Vagina (tissue), 2 donors: ENCODE data around the gene TMEM203. TPM values are rescaled to one million over a fixed set of nuclear protein-coding genes. Genes with fewer than 3 reads are reported as not detected.

Experiments used
- DNase-seq, 2 donors: peaks; one replicate each; pipeline ENCODE4 v3.0.0-alpha.2; 2017; ENCODE audit errors: extremely low spot score in 2 of 2
- H3K27ac ChIP-seq: fragments of 200-600 bp; sonication (generic); one replicate; pipeline ENCODE4 v1.5.1; 2019
- H3K27me3 ChIP-seq: fragments of 200-600 bp; sonication (generic); one replicate; pipeline ENCODE4 v1.5.1; 2019
- H3K36me3 ChIP-seq, 2 donors: fragments of 200-600 bp; sonication (generic); one replicate each; pipeline ENCODE4 v1.5.1; 2017 to 2019
- H3K4me1 ChIP-seq: fragments of 200-600 bp; sonication (generic); one replicate; pipeline ENCODE4 v1.5.1; 2019
- H3K4me3 ChIP-seq, 2 donors: fragments of 200-600 bp; sonication (generic); 1 replicate in 1 of 2; 2 replicates in 1 of 2; pipeline ENCODE4 v1.5.1; 2016 to 2019
- H3K9me3 ChIP-seq: fragments of 200-600 bp; sonication (generic); one replicate; pipeline ENCODE4 v1.5.1; 2019
- CTCF ChIP-seq, 3 experiments: fragments of 450-650 bp in 2 of 3; fragments of 200-600 bp in 1 of 3; sonication (generic) in 1 of 3; IDR thresholded peaks; one replicate each; pipeline ENCODE4 v1.5.1; 2017 to 2019; ENCODE audit warnings: antibody characterized with exemption in 3 of 3, mild to moderate bottlenecking in 2 of 3, moderate library complexity in 2 of 3
- POLR2A ChIP-seq, 2 donors: fragments of 450-650 bp; IDR thresholded peaks; one replicate each; pipeline ENCODE4 v1.6.1; 2017; ENCODE audit warnings: antibody characterized with exemption in 2 of 2, mild to moderate bottlenecking in 2 of 2, moderate library complexity in 2 of 2
- POLR2AphosphoS5 ChIP-seq, 2 donors: sonication (generic); formaldehyde crosslinking; IDR thresholded peaks; one replicate each; pipeline ENCODE4 v1.9.0; 2017; ENCODE audit warnings: antibody characterized with exemption in 2 of 2, mild to moderate bottlenecking in 2 of 2, low read depth in 1 of 2; ENCODE audit not compliant: insufficient read depth in 1 of 2
- intact Hi-C: fragments of 100-400 bp; cut with DNase I; formaldehyde crosslinking; loops from one replicate; pipeline ENCODE4 v1.15.1; 2023
- total RNA-seq: library from RNA; depleted of rRNA; stranded (reverse); fragments of >200 nt; gene quantifications from one replicate; pipeline ENCODE4 v1.2.3, GENCODE V29; 2016

The TMEM203 gene
- total RNA-seq, 1 donor from 2014 or later, result 24.6 TPM

GRCh38 chr9:137234758-137235423 lies 29.4 kb upstream of the TMEM203 start:
- H3K27ac ChIP-seq, result no peak overlapping the region
- no peak overlapping the region for H3K4me3 ChIP-seq
- no peaks in the 10 kb centered on the region for H3K36me3 ChIP-seq
- intact Hi-C loops, result no loop called here
- DNase-seq, result no peak
- H3K27me3 ChIP-seq, result peaks cover 4% of the 10 kb centered on the region
- TF ChIP-seq POLR2A (IDR thresholded peaks at IDR 0.05) (no peak), POLR2AphosphoS5 (IDR thresholded peaks at IDR 0.05; ENCODE audit: insufficient read depth in 1 of 2, low read depth in 1 of 2) (no peak), CTCF (IDR thresholded peaks at IDR 0.05) (no peak)
- H3K4me1 ChIP-seq, result peaks cover 36% of the 10 kb centered on the region
- H3K9me3 ChIP-seq, result no peaks in the 10 kb centered on the region

- Histone ChIP-seq H3K4me3 (no peak overlapping the region), H3K27me3 (peaks cover 4% of the 10 kb centered on the region), H3K9me3 (no peaks in the 10 kb centered on the region), H3K27ac (no peak overlapping the region), H3K36me3 (no peaks in the 10 kb centered on the region), H3K4me1 (peaks cover 30% of the 10 kb centered on the region)
- intact Hi-C loops, result no loop called here
- TF ChIP-seq CTCF (IDR thresholded peaks at IDR 0.05) (no peak), POLR2AphosphoS5 (IDR thresholded peaks at IDR 0.05; ENCODE audit: insufficient read depth in 1 of 2, low read depth in 1 of 2) (no peak)
- no peak for DNase-seq
Measured at GRCh38 chr9:137234055-137234697, 28.7 kb upstream of the TMEM203 start.

- no peak for DNase-seq
- intact Hi-C loops, result no loop called here
- Histone ChIP-seq H3K9me3 (no peaks in the 10 kb centered on the region), H3K36me3 (no peaks in the 10 kb centered on the region), H3K4me3 (no peak overlapping the region), H3K27ac (no peak overlapping the region), H3K27me3 (peaks cover 4% of the 10 kb centered on the region), H3K4me1 (peaks cover 24% of the 10 kb centered on the region)
- no peak for TF ChIP-seq POLR2A (IDR thresholded peaks at IDR 0.05)
- no peak for TF ChIP-seq POLR2AphosphoS5 (IDR thresholded peaks at IDR 0.05; ENCODE audit: insufficient read depth in 1 of 2, low read depth in 1 of 2)
- no peak for TF ChIP-seq CTCF (IDR thresholded peaks at IDR 0.05)
Measured at GRCh38 chr9:137233143-137233980, 27.9 kb upstream of the TMEM203 start.

- no peaks in the 10 kb centered on the region for H3K9me3 ChIP-seq
- no peak for DNase-seq
- peaks cover 4% of the 10 kb centered on the region for H3K27me3 ChIP-seq
- no peaks in the 10 kb centered on the region for H3K36me3 ChIP-seq
- TF ChIP-seq CTCF (IDR thresholded peaks at IDR 0.05), result no peak
- no peak for TF ChIP-seq POLR2A (IDR thresholded peaks at IDR 0.05)
- no peak for TF ChIP-seq POLR2AphosphoS5 (IDR thresholded peaks at IDR 0.05; ENCODE audit: insufficient read depth in 1 of 2, low read depth in 1 of 2)
- no peak overlapping the region for H3K27ac ChIP-seq
- H3K4me1 ChIP-seq, result peaks cover 23% of the 10 kb centered on the region
- H3K4me3 ChIP-seq, result no peak overlapping the region
- intact Hi-C loops, result no loop called here
Measured at GRCh38 chr9:137232510-137232909, 27.1 kb upstream of the TMEM203 start.
